HEK293 (cell line): ENCODE measurements around the gene PDK2.

Source experiments
- BCL11A ChIP-seq: fragments of 450-650 bp; formaldehyde crosslinking; IDR thresholded peaks from 2 replicates; pipeline ENCODE4 v1.5.1; 2016; ENCODE audit warnings: low read depth, missing biosample characterization, missing genetic modification characterization
- BCL11B ChIP-seq: fragments of 450-650 bp; formaldehyde crosslinking; IDR thresholded peaks from 2 replicates; pipeline ENCODE4 v1.5.1; 2016; ENCODE audit warnings: low read depth, missing biosample characterization, missing genetic modification characterization
- HIC1 ChIP-seq: fragments of 450-650 bp; formaldehyde crosslinking; IDR thresholded peaks from 2 replicates; pipeline ENCODE4 v1.5.1; 2016; ENCODE audit warnings: missing biosample characterization, missing genetic modification characterization
- HOXC10 ChIP-seq: sonication (generic); formaldehyde crosslinking; IDR thresholded peaks from 2 replicates; pipeline ENCODE4 v1.8.1; 2023; ENCODE audit warnings: mild to moderate bottlenecking, missing genetic modification reagents
- KLF7 ChIP-seq: fragments of 450-650 bp; formaldehyde crosslinking; IDR thresholded peaks from 2 replicates; pipeline ENCODE4 v1.5.1; 2016; ENCODE audit warnings: missing biosample characterization, missing genetic modification characterization, borderline replicate concordance
- MYNN ChIP-seq: fragments of 450-650 bp; formaldehyde crosslinking; IDR thresholded peaks from 2 replicates; pipeline ENCODE4 v1.5.1; 2016; ENCODE audit warnings: missing biosample characterization, missing genetic modification characterization, borderline replicate concordance
- PRDM10 ChIP-seq: fragments of 450-650 bp; formaldehyde crosslinking; IDR thresholded peaks from 2 replicates; pipeline ENCODE4 v1.5.1; 2016; ENCODE audit warnings: missing biosample characterization, missing genetic modification characterization
- SCRT2 ChIP-seq: fragments of 450-650 bp; formaldehyde crosslinking; IDR thresholded peaks from 2 replicates; pipeline ENCODE4 v1.5.1; 2016; ENCODE audit warnings: missing biosample characterization, missing genetic modification characterization
- TRIM28 ChIP-seq: IDR thresholded peaks from 2 replicates; pipeline ENCODE4 v1.6.1; 2011; ENCODE audit warnings: low read length, control low read depth, borderline replicate concordance
- WT1 ChIP-seq: fragments of 450-650 bp; formaldehyde crosslinking; IDR thresholded peaks from 2 replicates; pipeline ENCODE4 v1.5.1; 2016; ENCODE audit warnings: missing biosample characterization, missing genetic modification characterization
- ZBTB17 ChIP-seq: fragments of 450-650 bp; formaldehyde crosslinking; IDR thresholded peaks from 2 replicates; pipeline ENCODE4 v1.5.1; 2016; ENCODE audit warnings: missing biosample characterization, missing genetic modification characterization
- ZBTB26 ChIP-seq: fragments of 450-650 bp; formaldehyde crosslinking; optimal IDR thresholded peaks from 2 replicates; pipeline ENCODE3; 2016; ENCODE audit warnings: missing biosample characterization, mild to moderate bottlenecking, missing genetic modification characterization
- ZBTB48 ChIP-seq: fragments of 450-650 bp; formaldehyde crosslinking; IDR thresholded peaks from 2 replicates; pipeline ENCODE4 v1.5.1; 2016; ENCODE audit warnings: missing biosample characterization, missing genetic modification characterization
- ZEB2 ChIP-seq: fragments of 450-650 bp; formaldehyde crosslinking; IDR thresholded peaks from 2 replicates; pipeline ENCODE4 v1.5.1; 2016; ENCODE audit warnings: missing biosample characterization, missing genetic modification characterization
- ZFP3 ChIP-seq: fragments of 450-650 bp; formaldehyde crosslinking; IDR thresholded peaks from 2 replicates; pipeline ENCODE4 v1.5.1; 2016; ENCODE audit warnings: low read depth, missing biosample characterization, missing genetic modification characterization
- ZFP37 ChIP-seq: fragments of 450-650 bp; formaldehyde crosslinking; IDR thresholded peaks from 2 replicates; pipeline ENCODE4 v1.5.1; 2016; ENCODE audit warnings: missing biosample characterization, missing genetic modification characterization
- ZNF112 ChIP-seq: fragments of 450-650 bp; formaldehyde crosslinking; IDR thresholded peaks from 2 replicates; pipeline ENCODE4 v1.5.0; 2017; ENCODE audit warnings: missing biosample characterization, missing genetic modification characterization
- ZNF133 ChIP-seq: fragments of 450-650 bp; formaldehyde crosslinking; IDR thresholded peaks from 2 replicates; pipeline ENCODE4 v1.5.1; 2016; ENCODE audit warnings: missing biosample characterization, missing genetic modification characterization
- ZNF146 ChIP-seq: fragments of 450-650 bp; formaldehyde crosslinking; IDR thresholded peaks from 2 replicates; pipeline ENCODE4 v1.5.1; 2016; ENCODE audit warnings: missing biosample characterization, missing genetic modification characterization
- ZNF214 ChIP-seq: fragments of 450-650 bp; formaldehyde crosslinking; IDR thresholded peaks from 2 replicates; pipeline ENCODE4 v1.5.1; 2017; ENCODE audit warnings: missing biosample characterization, mild to moderate bottlenecking, missing genetic modification characterization, borderline replicate concordance
- ZNF223 ChIP-seq: fragments of 450-650 bp; formaldehyde crosslinking; IDR thresholded peaks from 2 replicates; pipeline ENCODE4 v1.5.1; 2016; ENCODE audit warnings: missing biosample characterization, missing genetic modification characterization
- ZNF239 ChIP-seq: fragments of 450-650 bp; formaldehyde crosslinking; IDR thresholded peaks from 2 replicates; pipeline ENCODE4 v1.5.1; 2016; ENCODE audit warnings: missing biosample characterization, missing genetic modification characterization
- ZNF335 ChIP-seq: fragments of 450-650 bp; formaldehyde crosslinking; conservative IDR thresholded peaks from 2 replicates; pipeline ENCODE4 v1.5.1; 2016; ENCODE audit warnings: missing biosample characterization, missing genetic modification characterization
- ZNF473 ChIP-seq: fragments of 450-650 bp; formaldehyde crosslinking; IDR thresholded peaks from 2 replicates; pipeline ENCODE4 v1.5.1; 2017; ENCODE audit warnings: missing biosample characterization, missing genetic modification characterization
- ZNF48 ChIP-seq: fragments of 450-650 bp; formaldehyde crosslinking; IDR thresholded peaks from 2 replicates; pipeline ENCODE4 v1.5.1; 2016; ENCODE audit warnings: missing biosample characterization, missing genetic modification characterization
- ZNF488 ChIP-seq: fragments of 450-650 bp; formaldehyde crosslinking; IDR thresholded peaks from 2 replicates; pipeline ENCODE4 v1.5.1; 2016; ENCODE audit warnings: missing biosample characterization, missing genetic modification characterization
- ZNF549 ChIP-seq: fragments of 450-650 bp; IDR thresholded peaks from 2 replicates; pipeline ENCODE4 v1.5.1; 2018; ENCODE audit warnings: missing biosample characterization, missing genetic modification characterization, mild to moderate bottlenecking, inconsistent platforms, moderate library complexity
- ZNF555 ChIP-seq: fragments of 450-650 bp; formaldehyde crosslinking; conservative IDR thresholded peaks from 2 replicates; pipeline ENCODE4 v1.5.1; 2017; ENCODE audit warnings: missing biosample characterization, mild to moderate bottlenecking, missing genetic modification characterization, inconsistent platforms
- ZNF596 ChIP-seq: fragments of 450-650 bp; IDR thresholded peaks from 2 replicates; pipeline ENCODE4 v1.5.0; 2018; ENCODE audit warnings: missing biosample characterization, mild to moderate bottlenecking, missing genetic modification characterization, moderate library complexity
- ZNF654 ChIP-seq: fragments of 450-650 bp; formaldehyde crosslinking; IDR thresholded peaks from 2 replicates; pipeline ENCODE4 v1.5.1; 2016; ENCODE audit warnings: low read depth, missing biosample characterization, missing genetic modification characterization
- ZNF747 ChIP-seq: fragments of 450-650 bp; formaldehyde crosslinking; IDR thresholded peaks from 2 replicates; pipeline ENCODE4 v1.5.1; 2016; ENCODE audit warnings: missing biosample characterization, missing genetic modification characterization
- ZNF791 ChIP-seq: fragments of 450-650 bp; formaldehyde crosslinking; IDR thresholded peaks from 2 replicates; pipeline ENCODE4 v1.5.1; 2016; ENCODE audit warnings: missing biosample characterization, missing genetic modification characterization
- ZSCAN16 ChIP-seq: fragments of 450-650 bp; formaldehyde crosslinking; IDR thresholded peaks from 2 replicates; pipeline ENCODE4 v1.5.1; 2016; ENCODE audit warnings: missing biosample characterization, missing genetic modification characterization
- ZXDB ChIP-seq: fragments of 450-650 bp; formaldehyde crosslinking; IDR thresholded peaks from 2 replicates; pipeline ENCODE4 v1.5.1; 2016; ENCODE audit warnings: missing biosample characterization, missing genetic modification characterization

PDK2 gene

GRCh38 chr17:50161023-50161910, 66.1 kb downstream of the PDK2 start (continued):
- TF ChIP-seq PRDM10 (tag by site-specific recombination), result peak; percentile 99
- TF ChIP-seq ZBTB48 (tag by site-specific recombination), result peak; percentile 77
- TF ChIP-seq ZNF239 (tag by site-specific recombination), result no peak
- no peak for TF ChIP-seq ZFP3 (tag by site-specific recombination)
- peak; percentile 74 for TF ChIP-seq ZNF335 (tag by site-specific recombination)
- TF ChIP-seq ZBTB26, result peak; percentile 97
- 0 out of 2 replicates have a peak, but pooled peaks have one; percentile 44 for TF ChIP-seq SCRT2
- TF ChIP-seq ZNF596 (tag by site-specific recombination), result no peak
- TF ChIP-seq ZNF146, result no peak
- TF ChIP-seq ZNF791 (tag by site-specific recombination), result no peak
- no peak for TF ChIP-seq ZNF747
- TF ChIP-seq ZBTB17, result peak; percentile 87
- no peak for TF ChIP-seq ZNF488
- peak; percentile 46 for TF ChIP-seq ZNF654 (tag by site-specific recombination)
- TF ChIP-seq ZNF223 (tag by site-specific recombination), result no peak
- no peak for TF ChIP-seq BCL11A (tag by site-specific recombination)
- TF ChIP-seq WT1, result 0 out of 2 replicates have a peak, but pooled peaks have one; percentile 43
- TF ChIP-seq KLF7, result no peak
- TF ChIP-seq ZNF549 (tag by site-specific recombination), result no peak
- TF ChIP-seq ZFP37, result peak; percentile 89
- TF ChIP-seq ZSCAN16 (tag by site-specific recombination), result peak; percentile 58; the same call in 1 of the 2 replicates
- TF ChIP-seq ZNF555, result no peak
- peak; percentile 59 for TF ChIP-seq ZXDB (tag by site-specific recombination)
- no peak for TF ChIP-seq ZNF473 (tag by site-specific recombination)
- no peak for TF ChIP-seq ZNF48
- no peak for TF ChIP-seq HOXC10 (CRISPR knock-in tag)
- no peak for TF ChIP-seq MYNN (tag by site-specific recombination)
- TF ChIP-seq ZNF214, result no peak
- peak; percentile 82 for TF ChIP-seq ZEB2 (tag by site-specific recombination)
- peak; percentile 70; the same call in 1 of the 2 replicates for TF ChIP-seq TRIM28
- no peak for TF ChIP-seq BCL11B (tag by site-specific recombination)
- TF ChIP-seq ZNF112 (tag by site-specific recombination), result no peak
- TF ChIP-seq HIC1, result no peak
- TF ChIP-seq ZNF133 (tag by site-specific recombination), result no peak
